Measurements from ENCODE around the gene PLEKHG4B.
"Not testable (repeated sequence)": the region's sequence is repeated elsewhere in the genome, so short reads cannot be mapped to it uniquely, and the experiment has no call there.

- not testable (repeated sequence) for TF ChIP-seq TCF12 (IDR thresholded peaks at IDR 0.05; ENCODE audit: low read depth, low read length); SRF (IDR thresholded peaks at IDR 0.05; ENCODE audit: low read depth, low read length); MAFK (IDR thresholded peaks at IDR 0.05; ENCODE audit: low read depth, low read length); YY1 (IDR thresholded peaks at IDR 0.05; ENCODE audit: low read depth, low read length); POLR2A (IDR thresholded peaks at IDR 0.05; ENCODE audit: control extremely low read depth in 1 of 2, low read depth in 2 of 2, low read length in 2 of 2); CTCF (IDR thresholded peaks at IDR 0.05; ENCODE audit: control extremely low read depth in 1 of 3, insufficient read depth in 1 of 3, low read depth in 1 of 3, low read length in 3 of 3); ATF3 (IDR thresholded peaks at IDR 0.05; ENCODE audit: insufficient read depth, low read depth, low read length); GTF2F1 (IDR thresholded peaks at IDR 0.05; ENCODE audit: borderline replicate concordance, low read depth, low read length); POU5F1 (IDR thresholded peaks at IDR 0.05; ENCODE audit: low read depth, low read length); EZH2 (IDR thresholded peaks at IDR 0.05; ENCODE audit: low read depth, low read length, severe bottlenecking); JUN (IDR thresholded peaks at IDR 0.05; ENCODE audit: low read depth, low read length)
Observed at GRCh38 chr5:215256-215655, 123.3 kb downstream of the PLEKHG4B start.
